GM19468 (cell line): ENCODE measurements around the gene RNF39.
"Not testable (repeated sequence)": the region's sequence is repeated elsewhere in the genome, so short reads cannot be mapped to it uniquely, and the experiment has no call there.

Experiments
- ATAC-seq: cut with Tn5 transposase; IDR thresholded peaks from one replicate; pipeline ENCODE4 v1.9.1; 2021; ENCODE audit warnings: mild to moderate bottlenecking, moderate library complexity, moderate number of reproducible peaks; ENCODE audit not compliant: unreplicated experiment; ENCODE audit errors: extremely low read depth

RNF39 gene

DNA sequence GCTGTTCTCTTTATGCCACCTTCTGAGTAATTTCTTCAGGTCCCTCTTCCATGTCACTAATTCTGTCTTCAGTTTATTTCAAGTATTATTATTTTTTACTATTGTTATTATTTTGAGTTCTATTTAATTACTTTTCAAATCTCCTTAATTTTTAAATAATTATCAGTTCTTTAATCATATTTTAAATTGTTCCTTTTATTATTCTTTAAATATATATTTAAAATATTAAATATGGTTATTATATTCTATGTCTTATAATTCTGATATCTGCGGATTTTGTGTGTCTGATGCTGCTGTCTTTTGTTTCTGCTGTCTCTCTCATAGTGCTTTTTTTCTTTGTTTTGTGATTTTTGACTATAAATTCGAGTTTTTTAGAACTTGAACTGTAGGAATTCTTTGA, 12.3 kb downstream of the RNF39 start:
- no peak for ATAC-seq

DNA sequence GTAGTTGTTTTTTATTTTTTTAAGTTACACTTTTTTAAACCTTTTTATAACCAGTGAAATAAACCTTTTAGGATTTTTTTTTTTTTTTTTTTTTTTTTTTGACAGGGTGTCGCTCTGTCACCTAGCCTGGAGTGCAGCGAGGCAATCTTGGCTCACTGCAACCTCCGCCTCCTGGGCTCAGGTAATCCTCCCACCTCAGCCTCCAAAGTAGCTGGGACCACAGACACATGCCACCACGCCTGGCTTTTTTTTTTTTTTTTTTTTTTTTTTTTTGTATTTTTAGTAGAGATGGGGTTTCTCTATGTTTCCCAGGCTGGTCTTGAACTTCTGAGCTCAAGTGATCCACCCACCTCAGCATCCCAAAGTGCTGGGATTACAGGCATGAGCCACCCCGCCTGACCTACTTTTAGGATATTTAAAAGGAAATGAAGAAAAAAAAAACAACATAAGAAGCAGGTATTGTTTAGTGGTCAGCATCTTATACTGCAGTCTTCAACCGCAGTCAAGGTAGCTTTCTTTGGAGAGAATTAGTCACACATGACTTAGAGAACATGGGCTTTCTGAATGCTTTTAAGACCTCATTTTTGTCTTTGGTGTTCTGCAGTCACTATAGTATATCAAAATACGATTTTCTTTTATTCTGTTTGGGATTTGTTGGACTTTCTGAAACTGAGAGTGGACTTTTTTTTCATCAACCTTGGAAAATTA, 12.9 kb downstream of the RNF39 start:
- no peak for ATAC-seq

DNA sequence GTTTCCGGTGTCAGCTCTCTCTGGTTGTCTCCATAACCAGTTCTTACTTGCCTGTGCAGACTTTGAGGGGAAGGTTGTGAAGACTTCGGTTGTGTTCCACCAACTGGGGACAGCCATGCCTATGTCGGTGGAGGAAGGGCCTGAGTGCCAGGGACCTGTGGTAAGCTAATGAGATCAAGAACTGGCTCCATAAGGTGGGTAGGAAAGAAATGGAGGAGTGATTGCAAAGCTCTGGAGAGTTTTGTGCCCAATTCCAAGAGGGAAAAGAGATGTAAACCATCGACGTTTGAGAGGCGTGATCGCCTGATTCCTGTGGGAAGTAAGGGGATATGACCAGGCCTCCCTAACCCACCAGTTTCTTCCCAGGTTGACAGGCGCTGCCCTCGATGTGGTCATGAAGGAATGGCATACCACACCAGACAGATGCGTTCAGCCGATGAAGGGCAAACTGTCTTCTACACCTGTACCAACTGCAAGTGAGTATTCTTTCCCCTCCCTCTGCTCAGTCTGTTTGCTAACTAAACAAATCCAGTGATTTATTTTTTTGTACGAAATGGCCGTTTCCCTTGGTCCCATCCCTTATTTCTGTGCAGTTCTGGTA, 13.6 kb downstream of the RNF39 start:
- no peak for ATAC-seq

DNA sequence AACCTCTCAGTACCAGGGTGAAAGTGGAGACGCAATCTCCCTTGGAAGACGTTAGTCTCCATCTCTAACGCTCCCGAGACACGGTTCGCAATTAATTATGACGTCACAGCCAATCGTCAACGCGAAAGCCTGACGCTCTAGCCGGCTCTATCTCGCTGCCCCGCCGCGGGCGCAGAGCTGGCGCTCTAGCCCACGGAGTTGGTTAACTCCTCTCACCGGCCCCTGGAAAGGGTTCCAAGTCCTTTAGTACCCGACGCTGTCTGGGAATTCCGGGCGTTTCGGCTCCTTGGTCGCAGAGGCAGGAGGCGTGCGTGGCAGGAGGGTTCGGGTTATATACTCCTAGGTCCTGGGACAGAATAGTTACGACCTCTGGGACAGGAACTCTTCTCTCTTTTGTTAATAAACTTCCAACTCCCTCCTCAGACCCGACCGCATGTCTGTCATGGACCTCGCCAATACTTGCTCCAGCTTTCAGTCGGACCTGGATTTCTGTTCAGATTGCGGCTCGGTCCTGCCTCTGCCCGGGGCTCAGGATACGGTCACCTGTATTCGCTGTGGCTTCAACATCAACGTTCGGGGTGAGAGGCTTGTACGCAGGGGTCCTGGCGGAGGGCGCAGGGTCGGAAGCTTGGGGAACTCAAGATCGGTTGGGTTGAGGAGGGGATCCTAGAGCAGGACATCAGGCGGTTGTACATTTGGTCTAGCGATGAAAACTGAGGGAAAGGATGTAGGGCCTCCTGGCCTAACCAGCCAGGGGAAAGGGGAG, 14.3 kb downstream of the RNF39 start, which contains the start of gene POLR1H:
TSS of gene POLR1H (plus strand) at position 174 of the 766 bp plus-strand sequence. CDS start at position 434, 260 bp downstream.
- ATAC-seq, result peak; percentile 83

DNA sequence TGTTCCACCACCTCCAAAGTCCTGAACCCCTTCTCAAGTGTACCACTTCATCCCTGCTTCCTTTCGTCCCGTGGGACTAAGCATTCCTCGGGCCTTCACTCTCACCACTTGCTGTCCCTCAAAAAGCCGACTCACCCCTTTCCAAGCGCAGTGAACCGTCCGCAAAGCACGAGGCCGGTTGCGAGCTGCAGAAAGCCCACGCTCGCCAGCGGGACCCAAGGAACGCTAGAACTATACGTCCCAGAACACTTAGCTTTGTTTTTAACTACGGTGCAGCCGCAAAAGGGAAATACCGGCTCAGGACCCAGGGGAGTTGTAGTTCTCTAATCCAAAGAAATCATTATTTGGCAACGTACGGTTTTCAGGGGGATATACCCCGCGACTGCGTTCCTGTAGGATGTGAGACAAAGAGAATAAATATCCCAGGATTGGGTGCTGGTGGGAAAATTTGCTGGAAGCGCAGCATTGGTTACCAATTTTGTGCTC, 14.9 kb downstream of the RNF39 start:
- no peak for ATAC-seq

DNA sequence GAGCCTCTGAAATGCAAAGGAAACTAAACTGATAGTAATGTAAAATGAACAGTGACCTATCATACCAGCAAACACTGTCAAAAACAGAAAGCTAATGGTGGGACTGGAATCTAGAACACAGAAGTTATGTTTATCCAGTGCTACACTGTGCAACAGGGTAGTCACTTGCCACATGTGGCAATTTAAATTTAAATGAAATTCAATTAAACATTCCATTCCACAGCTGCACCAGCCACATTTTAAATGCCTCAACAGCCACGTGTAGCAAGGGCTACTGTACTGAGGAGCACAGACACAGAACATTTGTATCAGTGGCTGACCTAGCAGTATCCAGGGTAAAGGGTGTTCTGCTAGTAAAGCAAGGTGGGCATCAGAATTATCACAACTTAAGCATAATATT, 20.1 kb downstream of the RNF39 start:
- ATAC-seq, result no peak

DNA sequence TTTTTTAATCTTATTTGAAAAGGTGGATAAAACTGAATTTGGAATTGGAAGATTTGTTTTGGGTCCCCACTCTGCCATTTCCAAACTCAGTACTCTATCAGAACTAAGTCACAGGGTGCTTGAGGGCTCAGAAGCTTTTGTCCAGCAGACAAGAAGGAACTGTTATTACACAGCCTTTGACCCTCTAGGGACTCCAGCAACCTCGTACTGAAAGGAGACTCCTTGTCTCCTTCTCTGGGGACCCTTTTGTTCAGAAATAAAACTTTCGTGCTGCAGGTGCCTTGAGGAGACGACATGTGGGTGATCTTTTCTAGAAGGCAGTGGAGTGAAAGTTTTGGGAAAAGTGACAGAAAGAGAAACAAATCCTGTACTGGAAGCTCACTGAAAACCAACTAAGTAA, 21.9 kb downstream of the RNF39 start:
- no peak for ATAC-seq

DNA sequence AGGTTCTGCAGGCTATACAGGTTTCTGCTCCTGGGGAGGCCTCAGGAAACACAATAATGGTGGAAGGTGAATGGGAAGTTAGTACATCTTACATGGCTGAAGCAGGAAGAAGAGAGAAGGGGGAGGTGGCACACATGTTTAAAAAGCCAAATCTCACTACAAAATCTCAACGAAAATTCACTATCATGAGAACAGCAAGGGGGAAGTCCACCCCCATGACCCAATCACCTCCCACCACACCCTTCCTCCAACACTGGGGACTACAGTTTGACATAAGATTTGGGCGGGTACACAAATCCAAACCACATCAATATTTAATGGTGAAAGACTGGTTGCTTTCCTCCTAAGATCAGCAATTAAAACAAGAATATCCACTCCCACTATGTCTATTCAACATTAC, 28.3 kb downstream of the RNF39 start:
- no peak for ATAC-seq

DNA sequence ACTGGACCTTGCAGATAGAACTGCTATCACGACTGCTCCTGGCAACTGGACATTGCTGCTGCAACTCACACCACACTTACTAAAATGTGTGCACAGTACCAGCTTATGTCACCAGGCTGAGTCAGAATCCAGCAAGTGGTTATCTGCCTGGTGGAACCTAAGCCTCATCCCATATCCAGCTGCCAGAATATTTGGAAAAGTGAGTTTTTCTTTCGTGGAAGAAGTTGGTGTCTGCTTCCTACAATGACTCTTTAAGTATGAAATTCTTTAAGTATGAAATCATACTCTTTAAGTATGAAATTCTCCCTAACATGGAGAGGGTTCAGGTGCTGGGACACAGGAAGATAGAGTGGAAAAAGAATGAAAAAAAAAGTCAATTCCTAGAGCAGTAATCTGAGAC, 30.9 kb downstream of the RNF39 start:
- no peak for ATAC-seq

DNA sequence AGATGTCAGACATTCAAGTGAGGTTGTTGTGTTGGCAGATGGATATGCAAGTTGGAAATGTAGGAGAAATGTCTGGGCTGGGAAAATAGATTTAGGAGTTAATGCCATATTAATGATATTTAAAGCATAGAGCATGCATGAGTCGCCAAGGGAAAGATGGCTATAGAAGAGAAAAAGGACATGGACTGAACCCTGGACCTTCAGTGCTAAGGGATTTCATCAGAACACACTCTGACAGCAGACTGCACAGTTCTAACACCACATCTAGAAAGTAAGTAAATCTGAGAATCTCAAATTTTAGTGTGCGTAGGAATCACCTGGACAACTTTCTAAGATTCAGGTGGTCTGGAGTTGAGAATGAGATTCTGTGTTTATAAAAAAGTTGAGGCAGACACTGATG, 31.8 kb downstream of the RNF39 start:
- no peak for ATAC-seq

DNA sequence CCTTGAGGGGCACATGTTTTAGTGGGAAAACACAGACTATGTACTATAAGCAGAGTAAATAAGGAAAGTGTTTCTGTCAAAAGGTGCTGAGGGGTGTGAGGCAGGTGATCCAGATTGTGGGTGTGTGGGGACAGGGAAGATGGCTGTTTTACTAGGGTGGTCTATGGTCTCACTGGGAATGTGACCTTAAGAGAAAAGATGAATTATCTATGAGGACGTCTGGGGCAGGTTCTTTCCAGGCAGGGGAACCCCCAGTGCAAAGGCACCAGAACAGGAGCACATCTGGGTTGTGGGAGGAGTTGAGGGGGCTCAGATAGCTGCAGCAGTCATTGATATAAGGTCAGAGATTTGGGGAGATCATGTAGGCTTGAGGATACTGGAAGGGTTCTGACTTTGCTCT, 32.7 kb downstream of the RNF39 start:
- no peak for ATAC-seq

DNA sequence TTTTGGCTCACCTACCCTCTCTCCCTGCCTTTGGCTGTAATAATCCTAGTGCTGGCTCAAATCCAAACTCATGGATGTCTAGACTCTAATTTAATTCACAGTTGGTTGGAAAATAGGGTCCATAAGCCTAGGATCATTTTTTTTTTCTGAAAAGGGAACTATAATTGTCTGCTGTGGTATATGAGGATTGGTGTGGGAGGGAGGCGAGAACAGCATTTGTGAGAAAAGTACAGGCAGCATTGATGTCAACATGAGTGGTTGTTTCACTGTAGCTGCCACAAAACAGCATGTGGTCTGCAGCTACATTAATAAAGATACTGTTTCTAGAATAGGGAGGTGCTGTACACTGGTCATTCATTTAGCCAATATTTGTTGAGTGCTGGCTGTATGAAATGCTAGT, 33.1 kb downstream of the RNF39 start:
- no peak for ATAC-seq

DNA sequence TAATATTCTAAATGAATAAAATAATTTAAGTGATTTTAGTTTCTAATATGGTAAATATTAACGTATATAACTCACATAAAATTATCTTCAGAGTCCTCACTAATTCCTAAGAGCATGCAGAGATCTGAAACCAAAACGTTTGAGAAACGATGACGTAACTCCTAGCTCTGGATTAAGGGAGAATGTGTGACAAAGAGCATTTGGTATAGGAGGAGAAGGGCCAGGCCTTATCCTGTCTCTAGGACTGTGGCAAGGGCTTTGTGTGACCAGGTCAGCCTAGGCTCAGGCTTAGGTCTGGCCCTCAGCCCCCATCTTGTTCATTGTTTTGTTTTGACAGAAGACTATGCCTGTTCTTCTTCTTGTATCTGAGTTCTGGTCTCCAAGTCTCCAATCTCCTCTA, 33.7 kb downstream of the RNF39 start:
- no peak for ATAC-seq

DNA sequence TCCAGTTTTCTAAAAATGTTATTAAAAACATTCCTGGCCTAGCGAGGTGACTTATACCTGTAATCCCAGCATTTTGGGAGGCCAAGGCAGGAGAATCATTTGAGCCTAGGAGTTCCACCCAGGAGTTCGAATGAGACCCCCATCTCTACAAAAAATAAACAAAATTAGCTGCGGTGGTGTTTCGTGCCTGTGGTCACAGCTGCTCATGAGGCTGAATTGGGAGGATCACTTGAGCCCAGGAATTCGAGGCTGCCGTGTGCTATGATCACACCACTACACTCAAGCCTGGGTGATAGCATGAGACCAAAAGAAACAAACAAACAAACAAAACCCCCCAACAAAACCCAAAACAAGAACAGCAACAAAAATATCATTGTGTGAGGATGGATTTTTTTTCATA, 34.3 kb downstream of the RNF39 start:
- no peak for ATAC-seq

DNA sequence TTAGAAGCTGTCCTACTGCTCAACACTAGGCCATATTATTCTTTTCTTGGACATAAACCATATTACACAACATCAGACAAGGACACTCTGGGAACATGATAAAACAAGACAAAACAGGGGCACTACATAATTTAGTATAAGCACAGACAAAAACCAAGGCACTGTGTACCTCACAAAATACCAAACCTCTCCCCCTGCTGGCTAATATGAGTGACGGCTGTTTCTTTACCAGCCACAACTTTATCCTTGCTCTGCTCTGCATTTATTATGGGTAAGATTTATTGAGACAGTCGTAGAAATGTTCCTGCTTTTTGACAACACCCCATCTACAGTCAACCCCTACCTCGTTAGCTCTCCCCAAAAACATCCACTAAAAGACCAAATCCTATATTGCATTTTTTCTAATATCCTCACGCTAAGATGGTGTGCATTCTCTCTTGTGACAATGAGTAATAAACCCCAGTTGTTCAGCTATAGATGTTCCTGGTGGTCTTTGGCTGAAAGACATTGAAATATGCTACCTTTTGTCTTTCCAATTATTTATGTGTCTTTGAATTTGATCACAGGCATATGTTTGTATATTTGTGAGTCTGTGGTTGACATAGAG, 38.3 kb downstream of the RNF39 start:
- no peak for ATAC-seq

DNA sequence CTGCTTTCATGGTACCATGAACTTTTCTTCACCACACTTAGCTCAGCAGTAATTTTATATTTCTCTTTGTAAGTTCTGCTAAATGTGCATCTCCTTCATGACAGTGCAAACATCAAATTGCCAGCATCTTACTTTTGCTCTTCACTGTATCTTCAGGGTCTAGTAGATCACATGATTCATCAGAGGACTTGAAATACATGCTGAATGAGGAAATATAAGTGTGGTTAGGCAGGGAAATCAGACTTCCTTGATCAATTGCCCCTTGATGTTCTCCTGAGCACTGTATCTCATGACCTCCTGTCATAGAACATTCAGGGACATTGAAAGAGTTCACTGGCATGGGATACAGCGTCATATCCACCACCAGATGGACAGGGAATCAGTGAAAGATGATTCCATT, 39.8 kb downstream of the RNF39 start:
- no peak for ATAC-seq

DNA sequence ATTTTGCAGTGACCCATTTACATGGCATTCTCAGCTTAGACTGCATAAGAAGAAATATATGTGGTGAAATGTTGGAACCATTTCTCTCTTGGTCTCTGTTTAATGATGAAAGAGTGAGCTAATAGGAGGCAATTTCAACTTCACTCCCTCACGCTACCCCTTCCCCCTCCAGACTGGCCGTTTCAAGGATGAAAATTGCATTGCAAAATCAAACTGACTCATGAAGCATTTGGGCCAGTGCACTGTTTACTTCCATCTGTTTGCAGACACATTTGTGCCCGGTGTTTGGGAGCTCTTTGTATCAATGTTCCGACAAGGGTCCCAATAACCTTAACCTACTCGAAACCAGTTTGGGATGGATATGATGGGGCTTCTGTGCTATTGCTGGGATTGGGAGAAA, 42.1 kb downstream of the RNF39 start:
- ATAC-seq, result not testable (repeated sequence)

DNA sequence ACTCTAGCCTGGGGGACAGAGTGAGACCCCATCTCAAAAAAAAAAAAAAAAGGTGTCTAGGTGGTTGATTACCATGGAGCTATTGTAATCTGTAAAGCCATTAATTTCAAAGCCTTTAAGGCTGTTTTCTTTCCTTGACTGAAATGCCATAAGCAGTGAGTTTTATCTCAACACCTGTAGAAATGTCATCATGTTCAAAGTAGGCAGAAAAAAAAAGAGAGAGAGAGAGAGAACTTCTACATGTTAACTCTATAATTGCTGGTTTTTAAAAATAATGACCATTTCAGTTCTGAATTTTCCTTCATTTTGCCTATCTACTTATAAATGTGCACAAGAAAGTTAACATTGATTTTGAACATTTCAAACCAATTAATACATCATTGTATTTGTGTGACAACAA, 44.2 kb downstream of the RNF39 start:
- ATAC-seq, result no peak

DNA sequence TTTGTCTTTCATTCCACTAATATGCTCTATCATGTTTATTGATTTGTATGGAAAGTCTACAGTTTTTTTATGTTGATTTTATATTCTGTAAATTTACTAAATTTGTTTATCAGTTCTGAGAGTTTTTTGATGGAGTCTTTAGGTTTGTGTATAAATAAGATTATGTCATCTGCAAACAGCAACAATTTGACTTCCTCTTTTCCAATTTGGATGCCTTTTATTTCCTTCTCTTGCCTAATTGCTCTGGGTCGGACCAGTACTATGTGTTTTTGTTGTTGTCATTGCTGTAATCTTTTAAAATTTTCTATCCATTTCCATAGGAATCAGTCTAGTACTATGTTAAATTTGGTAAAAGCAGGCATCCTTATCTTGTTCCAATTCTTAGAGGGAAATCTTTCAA, 46.0 kb downstream of the RNF39 start:
- ATAC-seq, result no peak

DNA sequence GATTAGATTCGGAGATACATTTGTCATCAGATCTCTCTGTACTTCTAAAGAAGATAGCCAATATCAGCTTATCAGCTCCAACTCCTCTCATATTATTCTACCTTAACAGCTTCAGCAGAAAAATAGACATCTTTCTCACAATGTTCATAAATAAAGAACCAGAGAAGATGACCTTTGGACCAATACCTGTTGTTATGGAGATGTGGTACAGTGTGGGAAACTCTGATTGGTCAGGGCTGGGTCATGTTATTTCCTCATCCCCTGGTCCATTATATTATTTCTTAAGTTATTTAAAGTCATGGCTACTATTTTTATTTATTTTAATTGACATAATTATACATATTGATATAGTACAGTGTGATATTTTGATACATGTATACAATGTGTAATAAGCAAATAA, 50.4 kb downstream of the RNF39 start:
- ATAC-seq, result no peak

DNA sequence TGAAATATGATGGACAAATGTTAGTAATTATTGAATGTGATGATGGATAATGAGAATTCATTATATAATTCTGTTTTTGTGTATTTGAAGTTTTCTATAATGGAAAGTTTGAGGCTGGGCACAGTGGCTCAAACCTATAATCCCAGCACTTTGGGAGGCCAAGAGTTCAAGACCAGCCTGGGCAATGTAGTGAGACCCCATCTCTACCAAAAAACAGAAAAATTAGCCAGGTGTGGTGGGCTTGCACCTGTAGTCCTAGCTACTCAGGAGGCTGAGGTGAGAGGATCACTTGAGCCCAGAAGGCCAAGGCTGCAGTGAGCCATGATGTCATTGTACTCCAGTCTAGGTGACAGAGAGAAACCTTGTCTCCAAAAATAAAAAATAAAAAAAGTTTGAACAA, 52.9 kb downstream of the RNF39 start:
- ATAC-seq, result not testable (repeated sequence)
